Neural progenitor cell (in vitro differentiated cells): ENCODE data around the gene ELOVL6. TPM values are rescaled to one million over a fixed set of nuclear protein-coding genes. Genes with fewer than 3 reads are reported as not detected.

Experiments
- DNase-seq: peaks from one replicate; pipeline ENCODE4 v3.0.0-alpha.2; 2016; ENCODE audit warnings: low spot score
- H2AFZ ChIP-seq: fragments of 200-600 bp; sonication (generic); replicated peaks from 2 replicates; pipeline ENCODE4 v1.6.1; 2016; ENCODE audit warnings: antibody characterized with exemption
- H3F3A ChIP-seq: fragments of 200-600 bp; sonication (generic); 2 replicates; pipeline ENCODE4 v1.6.1; 2016; ENCODE audit warnings: antibody characterized with exemption, low read depth
- H3K27ac ChIP-seq: fragments of 200-600 bp; sonication (generic); 2 replicates; pipeline ENCODE4 v1.5.1; 2016; ENCODE audit warnings: mild to moderate bottlenecking
- H3K27me3 ChIP-seq: fragments of 200-600 bp; sonication (generic); 2 replicates; pipeline ENCODE4 v1.6.1; 2016; ENCODE audit warnings: mild to moderate bottlenecking, moderate library complexity
- H3K36me3 ChIP-seq: fragments of 200-600 bp; sonication (generic); 2 replicates; pipeline ENCODE4 v1.5.1; 2016
- H3K4me1 ChIP-seq: fragments of 200-600 bp; sonication (generic); 2 replicates; pipeline ENCODE4 v1.6.1; 2016; ENCODE audit warnings: mixed run types
- H3K4me2 ChIP-seq: fragments of 200-600 bp; sonication (generic); 2 replicates; pipeline ENCODE4 v1.6.1; 2016
- H3K4me3 ChIP-seq: fragments of 200-600 bp; sonication (generic); 2 replicates; pipeline ENCODE4 v1.5.1; 2016
- H3K79me2 ChIP-seq: fragments of 200-600 bp; sonication (generic); 2 replicates; pipeline ENCODE4 v1.6.1; 2016; ENCODE audit warnings: low read depth
- H3K9ac ChIP-seq: fragments of 200-600 bp; sonication (generic); 2 replicates; pipeline ENCODE4 v1.6.1; 2016
- H3K9me3 ChIP-seq: fragments of 200-600 bp; sonication (generic); 2 replicates; pipeline ENCODE4 v1.5.1; 2016; ENCODE audit warnings: low read depth
- H4K20me1 ChIP-seq: fragments of 200-600 bp; sonication (generic); 2 replicates; pipeline ENCODE4 v1.6.1; 2016; ENCODE audit warnings: low read depth
- H3K27ac Mint-ChIP-seq: 3 replicates; pipeline ENCODE4 v1.8.0; 2021; ENCODE audit warnings: mixed read lengths
- H3K27me3 Mint-ChIP-seq: 2 replicates; pipeline ENCODE4 v1.8.0; 2022; ENCODE audit warnings: low read depth, mild to moderate bottlenecking, inconsistent platforms, moderate library complexity, mixed read lengths; ENCODE audit not compliant: insufficient read depth
- H3K36me3 Mint-ChIP-seq: 3 replicates; pipeline ENCODE4 v1.8.0; 2021; ENCODE audit warnings: mixed read lengths
- H3K4me1 Mint-ChIP-seq: 3 replicates; pipeline ENCODE4 v1.8.0; 2021; ENCODE audit warnings: mixed read lengths
- H3K4me3 Mint-ChIP-seq: 3 replicates; pipeline ENCODE4 v1.8.0; 2021; ENCODE audit warnings: mild to moderate bottlenecking, moderate library complexity, mixed read lengths
- H3K9me3 Mint-ChIP-seq: 3 replicates; pipeline ENCODE4 v1.8.0; 2020; ENCODE audit warnings: mixed read lengths
- CTCF ChIP-seq: fragments of 200-600 bp; sonication (generic); IDR thresholded peaks from 2 replicates; pipeline ENCODE4 v1.5.1; 2017; ENCODE audit warnings: antibody characterized with exemption, mild to moderate bottlenecking
- EZH2 ChIP-seq: fragments of 200-600 bp; sonication (generic); IDR thresholded peaks from 2 replicates; pipeline ENCODE4 v1.6.1; 2017; ENCODE audit warnings: antibody characterized with exemption, mild to moderate bottlenecking, moderate library complexity
- EZH2phosphoT487 ChIP-seq: fragments of 200-600 bp; sonication (generic); IDR thresholded peaks from 2 replicates; pipeline ENCODE4 v1.6.1; 2017; ENCODE audit warnings: antibody characterized with exemption
- total RNA-seq: library from RNA; depleted of rRNA; stranded (reverse); fragments of >200 nt; gene quantifications from 2 replicates; pipeline ENCODE4 v1.2.3, GENCODE V29; 2015; ENCODE audit warnings: low replicate concordance

Gene ELOVL6
- total RNA-seq, 1 donor from 2014 or later, result 54.4 TPM

- H3K9me3 ChIP-seq, result no peaks in the 10 kb centered on the region
Measured at GRCh38 chr4:110062166-110062565, 136.2 kb downstream of the ELOVL6 start.

GRCh38 chr4:110061076-110061475 is 137.3 kb downstream of the ELOVL6 start:
- Mint-ChIP-seq H3K9me3 (no peaks in the 10 kb centered on the region), H3K4me1 (peaks cover 7% of the 10 kb centered on the region), H3K27ac (no peak overlapping the region), H3K4me3 (no peak overlapping the region), H3K27me3 (no peaks in the 10 kb centered on the region), H3K36me3 (peaks cover 8% of the 10 kb centered on the region)
- no peaks in the 10 kb centered on the region for H3K9me3 ChIP-seq
- no peak overlapping the region for H3K4me2 ChIP-seq
- H3K36me3 ChIP-seq, result no peaks in the 10 kb centered on the region
- no peak overlapping the region for H3K4me3 ChIP-seq
- peaks cover 18% of the 10 kb centered on the region for H4K20me1 ChIP-seq
- no peak overlapping the region for H3K27ac ChIP-seq
- DNase-seq, result no peak
- TF ChIP-seq EZH2phosphoT487 (no peak), EZH2 (no peak), CTCF (no peak)
- peaks cover 27% of the 10 kb centered on the region for H3K79me2 ChIP-seq
- H3K4me1 ChIP-seq, result peaks cover 12% of the 10 kb centered on the region
- no peak overlapping the region for H3K9ac ChIP-seq
- no peaks in the 10 kb centered on the region for H3K27me3 ChIP-seq
- H3F3A ChIP-seq, result no peaks in the 10 kb centered on the region
- H2AFZ ChIP-seq, result no peak overlapping the region

More at GRCh38 chr4:110062166-110062565, 136.2 kb downstream of the ELOVL6 start:
- H3K27ac Mint-ChIP-seq, result no peak overlapping the region
- H3K27me3 Mint-ChIP-seq, result no peaks in the 10 kb centered on the region
- H3K4me3 Mint-ChIP-seq, result no peak overlapping the region
- peaks cover 4% of the 10 kb centered on the region for H3K4me1 ChIP-seq
- peaks cover 28% of the 10 kb centered on the region for H3K79me2 ChIP-seq
- peaks cover 19% of the 10 kb centered on the region for H4K20me1 ChIP-seq
- H3F3A ChIP-seq, result no peaks in the 10 kb centered on the region
- TF ChIP-seq EZH2 (no peak), EZH2phosphoT487 (no peak), CTCF (no peak)
- DNase-seq, result no peak
- H3K36me3 ChIP-seq, result no peaks in the 10 kb centered on the region
- H3K4me1 Mint-ChIP-seq, result peaks cover 2% of the 10 kb centered on the region
- H3K9me3 Mint-ChIP-seq, result no peaks in the 10 kb centered on the region
- H3K4me3 ChIP-seq, result no peak overlapping the region
- no peak overlapping the region for H2AFZ ChIP-seq
- H3K4me2 ChIP-seq, result no peak overlapping the region
- peaks cover under 1% of the 10 kb centered on the region for H3K36me3 Mint-ChIP-seq
- no peak overlapping the region for H3K9ac ChIP-seq
- no peak overlapping the region for H3K27ac ChIP-seq
- no peaks in the 10 kb centered on the region for H3K27me3 ChIP-seq

GRCh38 chr4:110059556-110060191 is 138.7 kb downstream of the ELOVL6 start:
- Mint-ChIP-seq H3K27me3 (no peaks in the 10 kb centered on the region), H3K4me3 (no peak overlapping the region), H3K4me1 (peaks cover 11% of the 10 kb centered on the region), H3K27ac (no peak overlapping the region), H3K9me3 (no peaks in the 10 kb centered on the region), H3K36me3 (peaks cover 14% of the 10 kb centered on the region)
- H3K4me2 ChIP-seq, result no peak overlapping the region
- no peak overlapping the region for H3K9ac ChIP-seq
- no peaks in the 10 kb centered on the region for H3K27me3 ChIP-seq
- H3K79me2 ChIP-seq, result peaks cover 15% of the 10 kb centered on the region
- peaks cover 10% of the 10 kb centered on the region for H4K20me1 ChIP-seq
- no peaks in the 10 kb centered on the region for H3F3A ChIP-seq
- DNase-seq, result no peak
- no peak overlapping the region for H3K4me3 ChIP-seq
- no peak overlapping the region for H3K27ac ChIP-seq
- TF ChIP-seq CTCF (no peak), EZH2phosphoT487 (no peak), EZH2 (no peak)
- H3K9me3 ChIP-seq, result no peaks in the 10 kb centered on the region
- no peak overlapping the region for H2AFZ ChIP-seq
- no peaks in the 10 kb centered on the region for H3K36me3 ChIP-seq
- H3K4me1 ChIP-seq, result peaks cover 13% of the 10 kb centered on the region
